Measurements from ENCODE around the gene CDCA4.

The CDCA4 gene

DNA sequence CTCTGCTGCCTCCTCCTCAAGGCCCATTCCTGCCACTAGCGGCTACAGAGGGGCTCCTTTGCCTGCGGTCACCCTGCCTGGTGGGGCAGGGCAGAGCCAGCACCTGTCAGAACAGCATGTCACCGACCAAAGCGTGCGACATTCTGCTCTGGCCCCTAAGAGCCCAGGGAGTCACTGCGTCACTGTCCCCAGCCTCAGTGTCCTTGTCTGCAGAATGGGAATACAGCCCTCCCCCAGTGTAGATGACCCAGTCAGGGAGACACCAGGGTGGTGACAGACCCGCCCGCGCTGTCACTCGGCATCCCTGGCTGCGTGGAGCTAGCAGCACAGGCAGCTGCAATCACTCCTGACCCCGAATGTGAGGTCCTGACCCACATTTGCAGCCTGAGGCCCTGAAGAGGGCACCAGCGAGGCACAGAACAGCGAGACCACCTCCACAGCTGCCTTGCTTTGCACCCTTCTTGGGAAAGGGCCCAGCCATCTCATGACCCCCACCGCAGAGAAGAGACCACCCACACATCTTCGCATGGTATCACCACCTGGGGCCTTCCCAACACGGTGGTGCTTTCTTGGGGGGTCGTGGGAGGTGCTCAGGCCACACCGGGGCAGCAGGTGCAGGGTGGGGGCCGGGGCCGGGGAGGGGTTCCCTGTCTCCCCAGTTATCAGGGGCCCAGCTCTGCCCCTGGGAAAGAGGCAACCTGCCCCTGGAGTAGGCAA, 45.2 kb downstream of the CDCA4 start:
- no peak overlapping the region for H3K4me3 ChIP-seq (ENCODE audit: low read depth, low read length)
- TF ChIP-seq MAX (IDR thresholded peaks at IDR 0.05; ENCODE audit: low read depth, low read length) (no peak), MYC (IDR thresholded peaks at IDR 0.05; ENCODE audit: low read depth, low read length) (no peak), CTCF (IDR thresholded peaks at IDR 0.05; ENCODE audit: low read depth, low read length) (no peak), POLR2A (IDR thresholded peaks at IDR 0.05; ENCODE audit: extremely low read depth, insufficient read length) (no peak)
- peak; percentile 45 for DNase-seq (ENCODE audit: low read depth)

- no peak overlapping the region for H3K4me3 ChIP-seq (ENCODE audit: low read depth, low read length)
- TF ChIP-seq POLR2A (IDR thresholded peaks at IDR 0.05; ENCODE audit: extremely low read depth, insufficient read length) (no peak), CTCF (IDR thresholded peaks at IDR 0.05; ENCODE audit: low read depth, low read length) (no peak), MYC (IDR thresholded peaks at IDR 0.05; ENCODE audit: low read depth, low read length) (no peak), MAX (IDR thresholded peaks at IDR 0.05; ENCODE audit: low read depth, low read length) (no peak)
- no peak for DNase-seq (ENCODE audit: low read depth)
Observed at GRCh38 chr14:104974665-104975390, 46.1 kb downstream of the CDCA4 start.

GRCh38 chr14:104974146-104974541, 46.7 kb downstream of the CDCA4 start:
- TF ChIP-seq CTCF (IDR thresholded peaks at IDR 0.05; ENCODE audit: low read depth, low read length): no peak
- no peak for TF ChIP-seq POLR2A (IDR thresholded peaks at IDR 0.05; ENCODE audit: extremely low read depth, insufficient read length)
- no peak for TF ChIP-seq MYC (IDR thresholded peaks at IDR 0.05; ENCODE audit: low read depth, low read length)
- no peak for TF ChIP-seq MAX (IDR thresholded peaks at IDR 0.05; ENCODE audit: low read depth, low read length)
- H3K4me3 ChIP-seq (ENCODE audit: low read depth, low read length): no peak overlapping the region
- no peak for DNase-seq (ENCODE audit: low read depth)

- no peak for DNase-seq (ENCODE audit: low read depth)
- TF ChIP-seq CTCF (IDR thresholded peaks at IDR 0.05; ENCODE audit: low read depth, low read length): no peak
- no peak for TF ChIP-seq POLR2A (IDR thresholded peaks at IDR 0.05; ENCODE audit: extremely low read depth, insufficient read length)
- TF ChIP-seq MYC (IDR thresholded peaks at IDR 0.05; ENCODE audit: low read depth, low read length): no peak
- no peak overlapping the region for H3K4me3 ChIP-seq (ENCODE audit: low read depth, low read length)
Observed at GRCh38 chr14:104973385-104974145, 47.3 kb downstream of the CDCA4 start.

- DNase-seq (ENCODE audit: low read depth): no peak
Observed at GRCh38 chr14:104973135-104973384, 47.8 kb downstream of the CDCA4 start.

More at GRCh38 chr14:104973135-104973384, 47.8 kb downstream of the CDCA4 start:
- TF ChIP-seq MAX (IDR thresholded peaks at IDR 0.05; ENCODE audit: low read depth, low read length) (no peak), POLR2A (IDR thresholded peaks at IDR 0.05; ENCODE audit: extremely low read depth, insufficient read length) (no peak), CTCF (IDR thresholded peaks at IDR 0.05; ENCODE audit: low read depth, low read length) (no peak), MYC (IDR thresholded peaks at IDR 0.05; ENCODE audit: low read depth, low read length) (no peak)
- no peak overlapping the region for H3K4me3 ChIP-seq (ENCODE audit: low read depth, low read length)

Measured in NB4 (cell line).